Neural progenitor cell (in vitro differentiated cells): Measurements from ENCODE around the gene TTLL3. TPM values are rescaled to one million over a fixed set of nuclear protein-coding genes. Genes with fewer than 3 reads are reported as not detected.

Experiments
- DNase-seq: peaks from one replicate; pipeline ENCODE4 v3.0.0-alpha.2; 2016; ENCODE audit warnings: low spot score
- H2AFZ ChIP-seq: fragments of 200-600 bp; sonication (generic); replicated peaks from 2 replicates; pipeline ENCODE4 v1.6.1; 2016; ENCODE audit warnings: antibody characterized with exemption
- H3F3A ChIP-seq: fragments of 200-600 bp; sonication (generic); 2 replicates; pipeline ENCODE4 v1.6.1; 2016; ENCODE audit warnings: antibody characterized with exemption, low read depth
- H3K27ac ChIP-seq: fragments of 200-600 bp; sonication (generic); 2 replicates; pipeline ENCODE4 v1.5.1; 2016; ENCODE audit warnings: mild to moderate bottlenecking
- H3K27me3 ChIP-seq: fragments of 200-600 bp; sonication (generic); 2 replicates; pipeline ENCODE4 v1.6.1; 2016; ENCODE audit warnings: mild to moderate bottlenecking, moderate library complexity
- H3K36me3 ChIP-seq: fragments of 200-600 bp; sonication (generic); 2 replicates; pipeline ENCODE4 v1.5.1; 2016
- H3K4me1 ChIP-seq: fragments of 200-600 bp; sonication (generic); 2 replicates; pipeline ENCODE4 v1.6.1; 2016; ENCODE audit warnings: mixed run types
- H3K4me2 ChIP-seq: fragments of 200-600 bp; sonication (generic); 2 replicates; pipeline ENCODE4 v1.6.1; 2016
- H3K4me3 ChIP-seq: fragments of 200-600 bp; sonication (generic); 2 replicates; pipeline ENCODE4 v1.5.1; 2016
- H3K79me2 ChIP-seq: fragments of 200-600 bp; sonication (generic); 2 replicates; pipeline ENCODE4 v1.6.1; 2016; ENCODE audit warnings: low read depth
- H3K9ac ChIP-seq: fragments of 200-600 bp; sonication (generic); 2 replicates; pipeline ENCODE4 v1.6.1; 2016
- H3K9me3 ChIP-seq: fragments of 200-600 bp; sonication (generic); 2 replicates; pipeline ENCODE4 v1.5.1; 2016; ENCODE audit warnings: low read depth
- H4K20me1 ChIP-seq: fragments of 200-600 bp; sonication (generic); 2 replicates; pipeline ENCODE4 v1.6.1; 2016; ENCODE audit warnings: low read depth
- H3K27ac Mint-ChIP-seq: 3 replicates; pipeline ENCODE4 v1.8.0; 2021; ENCODE audit warnings: mixed read lengths
- H3K27me3 Mint-ChIP-seq: 2 replicates; pipeline ENCODE4 v1.8.0; 2022; ENCODE audit warnings: low read depth, mild to moderate bottlenecking, inconsistent platforms, moderate library complexity, mixed read lengths; ENCODE audit not compliant: insufficient read depth
- H3K36me3 Mint-ChIP-seq: 3 replicates; pipeline ENCODE4 v1.8.0; 2021; ENCODE audit warnings: mixed read lengths
- H3K4me1 Mint-ChIP-seq: 3 replicates; pipeline ENCODE4 v1.8.0; 2021; ENCODE audit warnings: mixed read lengths
- H3K4me3 Mint-ChIP-seq: 3 replicates; pipeline ENCODE4 v1.8.0; 2021; ENCODE audit warnings: mild to moderate bottlenecking, moderate library complexity, mixed read lengths
- H3K9me3 Mint-ChIP-seq: 3 replicates; pipeline ENCODE4 v1.8.0; 2020; ENCODE audit warnings: mixed read lengths
- CTCF ChIP-seq: fragments of 200-600 bp; sonication (generic); IDR thresholded peaks from 2 replicates; pipeline ENCODE4 v1.5.1; 2017; ENCODE audit warnings: antibody characterized with exemption, mild to moderate bottlenecking
- EZH2 ChIP-seq: fragments of 200-600 bp; sonication (generic); IDR thresholded peaks from 2 replicates; pipeline ENCODE4 v1.6.1; 2017; ENCODE audit warnings: antibody characterized with exemption, mild to moderate bottlenecking, moderate library complexity
- EZH2phosphoT487 ChIP-seq: fragments of 200-600 bp; sonication (generic); IDR thresholded peaks from 2 replicates; pipeline ENCODE4 v1.6.1; 2017; ENCODE audit warnings: antibody characterized with exemption
- total RNA-seq: library from RNA; depleted of rRNA; stranded (reverse); fragments of >200 nt; gene quantifications from 2 replicates; pipeline ENCODE4 v1.2.3, GENCODE V29; 2015; ENCODE audit warnings: low replicate concordance

The TTLL3 gene
- total RNA-seq, 1 donor from 2014 or later: 15.0 TPM

DNA sequence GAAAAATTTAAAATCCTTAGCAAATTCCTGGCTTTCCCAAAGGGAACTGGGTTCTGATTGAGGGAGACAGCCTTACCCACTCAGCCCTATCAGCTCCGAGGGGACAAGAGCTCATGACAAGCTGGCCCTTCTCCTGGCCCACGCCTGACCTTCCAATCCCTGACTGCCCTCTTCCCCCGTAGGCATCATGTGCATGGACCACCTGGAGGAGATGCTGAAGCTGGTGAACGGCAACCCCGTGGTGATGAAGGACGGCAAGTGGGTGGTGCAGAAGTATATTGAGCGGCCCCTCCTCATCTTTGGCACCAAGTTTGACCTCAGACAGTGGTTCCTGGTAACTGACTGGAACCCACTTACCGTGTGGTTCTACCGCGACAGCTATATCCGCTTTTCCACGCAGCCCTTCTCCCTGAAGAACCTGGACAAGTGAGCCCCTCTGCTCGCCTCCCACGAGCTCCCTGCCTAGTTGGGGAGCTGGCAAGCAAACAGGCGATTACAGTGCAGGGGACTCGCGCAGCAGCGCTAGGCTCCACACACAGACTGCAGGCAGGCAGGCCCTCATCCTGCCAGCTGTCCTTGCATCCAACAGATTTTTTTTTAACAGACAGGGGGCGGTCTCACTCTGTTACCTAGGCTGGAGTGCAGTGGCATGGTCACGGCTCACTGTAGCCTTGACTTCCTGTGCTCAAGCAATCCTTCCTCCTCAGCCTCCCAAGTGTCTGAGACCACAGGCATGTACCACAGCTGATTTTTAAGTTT, 16.9 kb downstream of the TTLL3 start:
- Histone ChIP-seq H3K36me3 (no peaks in the 10 kb centered on the region), H3K79me2 (no peaks in the 10 kb centered on the region), H4K20me1 (no peaks in the 10 kb centered on the region), H3K4me1 (no peaks in the 10 kb centered on the region), H3F3A (peaks cover 3% of the 10 kb centered on the region), H3K9me3 (no peaks in the 10 kb centered on the region), H3K9ac (no peak overlapping the region), H3K4me3 (no peak overlapping the region), H3K27me3 (no peaks in the 10 kb centered on the region), H3K4me2 (no peak overlapping the region), H3K27ac (no peak overlapping the region), H2AFZ (no peak overlapping the region)
- Mint-ChIP-seq H3K36me3 (no peaks in the 10 kb centered on the region), H3K27me3 (peaks cover 6% of the 10 kb centered on the region), H3K4me1 (no peaks in the 10 kb centered on the region), H3K9me3 (no peaks in the 10 kb centered on the region), H3K4me3 (no peak overlapping the region), H3K27ac (no peak overlapping the region)
- TF ChIP-seq EZH2 (no peak), CTCF (peak; percentile 54), EZH2phosphoT487 (no peak)
- peak; percentile 54 for DNase-seq

DNA sequence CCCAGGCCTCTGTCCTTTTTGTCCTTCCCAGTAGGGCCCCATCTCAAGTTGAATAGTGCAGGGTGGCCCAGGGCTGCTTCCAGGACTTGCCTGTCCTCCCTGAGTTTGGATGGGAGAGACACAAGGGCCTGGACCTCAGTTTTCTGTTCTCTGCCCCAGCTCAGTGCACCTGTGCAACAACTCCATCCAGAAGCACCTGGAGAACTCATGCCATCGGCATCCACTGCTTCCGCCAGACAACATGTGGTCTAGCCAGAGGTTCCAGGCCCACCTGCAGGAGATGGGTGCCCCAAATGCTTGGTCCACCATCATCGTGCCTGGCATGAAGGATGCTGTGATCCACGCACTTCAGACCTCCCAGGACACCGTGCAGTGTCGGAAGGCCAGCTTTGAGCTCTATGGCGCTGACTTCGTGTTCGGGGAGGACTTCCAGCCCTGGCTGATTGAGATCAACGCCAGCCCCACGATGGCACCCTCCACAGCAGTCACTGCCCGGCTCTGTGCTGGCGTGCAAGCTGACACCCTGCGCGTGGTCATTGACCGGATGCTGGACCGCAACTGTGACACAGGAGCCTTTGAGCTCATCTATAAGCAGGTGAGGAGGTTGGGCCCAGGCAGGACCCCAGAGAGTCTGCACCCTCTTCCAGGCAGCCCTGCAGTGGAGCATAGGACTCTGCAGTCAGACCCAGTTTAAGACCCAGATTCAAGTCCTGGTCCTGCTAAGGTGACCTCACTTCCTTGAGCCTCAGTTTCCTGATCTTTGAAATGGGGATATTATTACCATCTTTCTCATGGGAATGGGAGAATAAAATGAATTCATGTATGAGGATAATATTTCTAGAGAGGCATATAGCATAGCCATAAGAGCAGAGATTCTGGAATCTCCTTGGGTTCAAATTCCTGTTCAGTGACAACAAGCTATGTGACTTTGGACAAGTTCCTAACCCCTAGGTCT, 19.0 kb downstream of the TTLL3 start:
- no peaks in the 10 kb centered on the region for H4K20me1 ChIP-seq
- H3K79me2 ChIP-seq: no peaks in the 10 kb centered on the region
- H3K4me1 Mint-ChIP-seq: no peaks in the 10 kb centered on the region
- no peaks in the 10 kb centered on the region for H3K4me1 ChIP-seq
- no peaks in the 10 kb centered on the region for H3K9me3 ChIP-seq
- H3K36me3 Mint-ChIP-seq: peaks cover 1% of the 10 kb centered on the region
- no peak overlapping the region for H3K9ac ChIP-seq
- TF ChIP-seq CTCF: no peak
- TF ChIP-seq EZH2: no peak
- TF ChIP-seq EZH2phosphoT487: no peak
- H3K9me3 Mint-ChIP-seq: no peaks in the 10 kb centered on the region
- H3K4me3 ChIP-seq: no peak overlapping the region
- H3K4me3 Mint-ChIP-seq: no peak overlapping the region
- no peaks in the 10 kb centered on the region for H3K27me3 ChIP-seq
- no peaks in the 10 kb centered on the region for H3F3A ChIP-seq
- H3K27ac Mint-ChIP-seq: no peak overlapping the region
- H3K27me3 Mint-ChIP-seq: peaks cover 6% of the 10 kb centered on the region
- H3K4me2 ChIP-seq: no peak overlapping the region
- H3K27ac ChIP-seq: no peak overlapping the region
- DNase-seq: no peak
- no peak overlapping the region for H2AFZ ChIP-seq
- H3K36me3 ChIP-seq: no peaks in the 10 kb centered on the region

- Mint-ChIP-seq H3K4me3 (no peak overlapping the region), H3K4me1 (no peaks in the 10 kb centered on the region), H3K27me3 (peaks cover 4% of the 10 kb centered on the region), H3K27ac (no peak overlapping the region), H3K9me3 (no peaks in the 10 kb centered on the region), H3K36me3 (peaks cover 6% of the 10 kb centered on the region)
- H3K9me3 ChIP-seq: no peaks in the 10 kb centered on the region
- H3K79me2 ChIP-seq: no peaks in the 10 kb centered on the region
- no peak overlapping the region for H3K4me3 ChIP-seq
- H2AFZ ChIP-seq: no peak overlapping the region
- no peaks in the 10 kb centered on the region for H3F3A ChIP-seq
- H3K27ac ChIP-seq: no peak overlapping the region
- DNase-seq: no peak
- TF ChIP-seq EZH2phosphoT487 (no peak), CTCF (no peak), EZH2 (no peak)
- H3K4me2 ChIP-seq: no peak overlapping the region
- no peak overlapping the region for H3K9ac ChIP-seq
- H3K27me3 ChIP-seq: no peaks in the 10 kb centered on the region
- no peaks in the 10 kb centered on the region for H3K36me3 ChIP-seq
- no peaks in the 10 kb centered on the region for H3K4me1 ChIP-seq
- no peaks in the 10 kb centered on the region for H4K20me1 ChIP-seq
Measured at GRCh38 chr3:9831253-9831652, 21.2 kb downstream of the TTLL3 start.
